ENCODE data around the gene ANKRD1. TPM values are rescaled to one million over a fixed set of nuclear protein-coding genes. Genes with fewer than 3 reads are reported as not detected.
A peak's percentile ranks its signal among the peaks of the same experiment; 100 is the strongest.

ANKRD1 gene
- total RNA-seq, 1 donor from 2014 or later = 5.8 TPM

GRCh38 chr10:90919683-90920574 lies 958 bp downstream of the ANKRD1 start:
- H3K4me1 Mint-ChIP-seq (ENCODE audit: unreplicated experiment) = peaks cover 36% of the 10 kb centered on the region
- TF ChIP-seq, protein P1, sequence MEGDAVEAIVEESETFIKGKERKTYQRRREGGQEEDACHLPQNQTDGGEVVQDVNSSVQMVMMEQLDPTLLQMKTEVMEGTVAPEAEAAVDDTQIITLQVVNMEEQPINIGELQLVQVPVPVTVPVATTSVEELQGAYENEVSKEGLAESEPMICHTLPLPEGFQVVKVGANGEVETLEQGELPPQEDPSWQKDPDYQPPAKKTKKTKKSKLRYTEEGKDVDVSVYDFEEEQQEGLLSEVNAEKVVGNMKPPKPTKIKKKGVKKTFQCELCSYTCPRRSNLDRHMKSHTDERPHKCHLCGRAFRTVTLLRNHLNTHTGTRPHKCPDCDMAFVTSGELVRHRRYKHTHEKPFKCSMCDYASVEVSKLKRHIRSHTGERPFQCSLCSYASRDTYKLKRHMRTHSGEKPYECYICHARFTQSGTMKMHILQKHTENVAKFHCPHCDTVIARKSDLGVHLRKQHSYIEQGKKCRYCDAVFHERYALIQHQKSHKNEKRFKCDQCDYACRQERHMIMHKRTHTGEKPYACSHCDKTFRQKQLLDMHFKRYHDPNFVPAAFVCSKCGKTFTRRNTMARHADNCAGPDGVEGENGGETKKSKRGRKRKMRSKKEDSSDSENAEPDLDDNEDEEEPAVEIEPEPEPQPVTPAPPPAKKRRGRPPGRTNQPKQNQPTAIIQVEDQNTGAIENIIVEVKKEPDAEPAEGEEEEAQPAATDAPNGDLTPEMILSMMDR (IDR thresholded peaks at IDR 0.05) = no peak
- H3K27me3 Mint-ChIP-seq (ENCODE audit: unreplicated experiment) = no peaks in the 10 kb centered on the region
- no peak for DNase-seq (ENCODE audit: extremely low spot score, unreplicated experiment)
- peak overlapping the region; percentile 76 for H3K27ac Mint-ChIP-seq (ENCODE audit: unreplicated experiment)
- peak overlapping the region; percentile 55 for H3K4me3 Mint-ChIP-seq (ENCODE audit: unreplicated experiment)
- H3K36me3 Mint-ChIP-seq (ENCODE audit: unreplicated experiment) = no peaks in the 10 kb centered on the region
- H3K9me3 Mint-ChIP-seq (ENCODE audit: unreplicated experiment) = no peaks in the 10 kb centered on the region

DNA sequence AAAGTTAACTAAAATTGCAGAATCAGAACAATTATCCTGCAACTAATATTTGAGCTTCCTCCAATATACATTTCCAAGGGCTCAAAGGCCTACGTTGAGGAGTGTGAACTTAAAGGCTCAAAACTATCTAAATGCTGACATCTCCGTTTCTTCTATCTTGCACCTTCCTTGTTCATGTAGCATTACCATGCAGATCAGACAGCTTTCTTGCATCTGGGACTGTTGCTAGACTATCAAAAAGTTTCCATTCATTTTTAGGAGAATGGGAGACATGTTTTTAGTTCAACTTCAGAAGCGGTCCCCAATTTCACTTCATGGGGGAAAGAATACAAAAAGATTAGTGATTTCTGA lies 2.9 kb downstream of the ANKRD1 start:
- no peak overlapping the region for H3K27ac Mint-ChIP-seq (ENCODE audit: unreplicated experiment)
- H3K27me3 Mint-ChIP-seq (ENCODE audit: unreplicated experiment) = no peaks in the 10 kb centered on the region

DNA sequence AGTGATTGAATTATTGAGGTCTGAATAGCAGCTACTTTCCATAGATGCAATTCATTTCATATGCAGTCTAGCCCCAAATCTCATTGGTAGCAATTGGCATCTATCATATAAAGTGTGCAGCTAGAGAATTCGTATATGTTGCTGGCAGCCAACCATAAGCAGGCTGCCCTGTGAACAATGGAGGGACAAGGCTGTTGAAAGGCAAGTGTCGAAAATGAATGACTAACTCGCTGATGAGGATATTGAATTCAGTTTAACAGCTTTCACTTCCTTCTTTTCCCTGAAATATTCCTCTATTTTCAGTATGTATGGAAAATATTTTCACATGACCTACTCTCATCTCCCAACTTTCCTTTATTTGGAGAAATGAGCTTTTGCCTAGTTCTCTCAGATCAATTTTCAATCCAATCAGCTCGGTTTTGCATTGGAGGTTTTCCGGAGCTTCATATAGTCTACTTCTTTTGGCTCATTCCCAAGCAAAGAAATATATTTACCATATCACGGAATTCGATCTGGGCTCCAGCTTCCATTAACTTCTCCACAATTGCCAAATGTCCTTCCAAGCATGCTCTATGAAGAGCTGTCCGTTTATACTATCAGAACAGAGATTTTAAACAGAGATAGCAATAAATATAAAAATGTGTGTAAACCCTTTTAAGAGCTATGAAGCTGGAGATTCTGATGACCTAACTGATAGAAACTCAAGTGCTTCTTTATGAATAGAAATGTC lies 3.5 kb downstream of the ANKRD1 start:
- no peak overlapping the region for H3K27ac Mint-ChIP-seq (ENCODE audit: unreplicated experiment)
- H3K27me3 Mint-ChIP-seq (ENCODE audit: unreplicated experiment) = no peaks in the 10 kb centered on the region
- no peaks in the 10 kb centered on the region for H3K36me3 Mint-ChIP-seq (ENCODE audit: unreplicated experiment)
- no peak for DNase-seq (ENCODE audit: extremely low spot score, unreplicated experiment)
- H3K4me3 Mint-ChIP-seq (ENCODE audit: unreplicated experiment) = no peak overlapping the region
- peaks cover 35% of the 10 kb centered on the region for H3K4me1 Mint-ChIP-seq (ENCODE audit: unreplicated experiment)
- TF ChIP-seq, protein P1 (IDR thresholded peaks at IDR 0.05) = no peak
- no peaks in the 10 kb centered on the region for H3K9me3 Mint-ChIP-seq (ENCODE audit: unreplicated experiment)

More for the DNA sequence above, 2.9 kb downstream of the ANKRD1 start:
- H3K36me3 Mint-ChIP-seq (ENCODE audit: unreplicated experiment) = no peaks in the 10 kb centered on the region
- TF ChIP-seq, protein P1 (IDR thresholded peaks at IDR 0.05) = no peak
- H3K4me3 Mint-ChIP-seq (ENCODE audit: unreplicated experiment) = no peak overlapping the region
- H3K9me3 Mint-ChIP-seq (ENCODE audit: unreplicated experiment) = no peaks in the 10 kb centered on the region
- peaks cover 33% of the 10 kb centered on the region for H3K4me1 Mint-ChIP-seq (ENCODE audit: unreplicated experiment)
- DNase-seq (ENCODE audit: extremely low spot score, unreplicated experiment) = no peak

GRCh38 chr10:90916392-90917237 lies 4.3 kb downstream of the ANKRD1 start:
- no peak for DNase-seq (ENCODE audit: extremely low spot score, unreplicated experiment)
- Mint-ChIP-seq H3K36me3 (ENCODE audit: unreplicated experiment) (no peaks in the 10 kb centered on the region), H3K4me1 (ENCODE audit: unreplicated experiment) (peaks cover 37% of the 10 kb centered on the region), H3K9me3 (ENCODE audit: unreplicated experiment) (no peaks in the 10 kb centered on the region), H3K27ac (ENCODE audit: unreplicated experiment) (no peak overlapping the region), H3K27me3 (ENCODE audit: unreplicated experiment) (no peaks in the 10 kb centered on the region), H3K4me3 (ENCODE audit: unreplicated experiment) (no peak overlapping the region)
- TF ChIP-seq, protein P1 (IDR thresholded peaks at IDR 0.05) = no peak
